Bronchial epithelial cell (primary cell): ENCODE results near the gene DENND6B. TPM values are rescaled to one million over a fixed set of nuclear protein-coding genes. Genes with fewer than 3 reads are reported as not detected.

ENCODE experiments used
- DNase-seq: peaks from one replicate; pipeline ENCODE4 v3.0.0-alpha.2; 2010; ENCODE audit warnings: low read depth
- FAIRE-seq: peaks from 2 replicates; lab custom pipeline; 2011; peaks lifted over from hg19 to GRCh38; lab: Jason Lieb, UNC
- H3K27me3 ChIP-seq: 2 replicates; pipeline ENCODE4 v1.5.1; 2011; ENCODE audit warnings: low read length; ENCODE audit not compliant: control insufficient read depth, insufficient read depth
- H3K36me3 ChIP-seq: 2 replicates; pipeline ENCODE4 v1.5.1; 2011; ENCODE audit warnings: low read length; ENCODE audit not compliant: control insufficient read depth, insufficient read depth
- H3K4me3 ChIP-seq: 2 replicates; pipeline ENCODE4 v1.5.1; 2011; ENCODE audit warnings: mild to moderate bottlenecking, low read depth, low read length, control low read depth
- total RNA-seq: library from RNA; depleted of rRNA; stranded (reverse); fragments of >200 nt; gene quantifications from 2 replicates; pipeline ENCODE4 v1.2.1, GENCODE V29; 2014
- TF ChIP-seq, protein P1 (sequence below): IDR thresholded peaks from 2 replicates; pipeline ENCODE4 v1.5.1; 2011; ENCODE audit warnings: mild to moderate bottlenecking, moderate library complexity, low read length, control low read depth, inconsistent platforms; ENCODE audit not compliant: insufficient read depth, severe bottlenecking

The DENND6B gene
- total RNA-seq, 1 donor from 2014 or later, result 1.1 TPM

DNA sequence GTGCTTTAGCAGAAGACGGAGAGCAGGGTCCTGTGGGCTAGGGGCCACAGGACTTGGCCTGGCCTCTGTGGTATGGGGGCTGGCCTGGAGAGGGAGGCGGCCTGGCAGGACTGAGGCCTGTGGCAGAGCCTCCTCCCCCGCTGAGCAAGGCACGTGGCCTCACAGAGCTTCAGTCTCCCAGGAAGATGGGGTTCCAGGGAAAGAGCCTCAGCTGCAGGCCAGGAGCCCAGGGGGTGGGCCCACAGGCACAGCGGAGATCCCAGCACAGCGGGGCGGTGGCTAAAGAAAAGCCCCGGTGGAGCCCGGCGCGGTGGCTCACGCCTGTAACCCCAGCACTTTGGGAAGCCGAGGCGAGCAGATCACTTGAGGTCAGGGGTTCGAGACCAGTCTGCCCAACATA is 67.5 kb downstream of the DENND6B start:
- DNase-seq (no peak), FAIRE-seq (no peak)
- peaks cover 4% of the 10 kb centered on the region for H3K36me3 ChIP-seq
- no peak overlapping the region for H3K4me3 ChIP-seq
- TF ChIP-seq, protein P1, sequence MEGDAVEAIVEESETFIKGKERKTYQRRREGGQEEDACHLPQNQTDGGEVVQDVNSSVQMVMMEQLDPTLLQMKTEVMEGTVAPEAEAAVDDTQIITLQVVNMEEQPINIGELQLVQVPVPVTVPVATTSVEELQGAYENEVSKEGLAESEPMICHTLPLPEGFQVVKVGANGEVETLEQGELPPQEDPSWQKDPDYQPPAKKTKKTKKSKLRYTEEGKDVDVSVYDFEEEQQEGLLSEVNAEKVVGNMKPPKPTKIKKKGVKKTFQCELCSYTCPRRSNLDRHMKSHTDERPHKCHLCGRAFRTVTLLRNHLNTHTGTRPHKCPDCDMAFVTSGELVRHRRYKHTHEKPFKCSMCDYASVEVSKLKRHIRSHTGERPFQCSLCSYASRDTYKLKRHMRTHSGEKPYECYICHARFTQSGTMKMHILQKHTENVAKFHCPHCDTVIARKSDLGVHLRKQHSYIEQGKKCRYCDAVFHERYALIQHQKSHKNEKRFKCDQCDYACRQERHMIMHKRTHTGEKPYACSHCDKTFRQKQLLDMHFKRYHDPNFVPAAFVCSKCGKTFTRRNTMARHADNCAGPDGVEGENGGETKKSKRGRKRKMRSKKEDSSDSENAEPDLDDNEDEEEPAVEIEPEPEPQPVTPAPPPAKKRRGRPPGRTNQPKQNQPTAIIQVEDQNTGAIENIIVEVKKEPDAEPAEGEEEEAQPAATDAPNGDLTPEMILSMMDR, result no peak
- no peaks in the 10 kb centered on the region for H3K27me3 ChIP-seq

Other genes with a start within 250 kb of the DENND6B start
- gene MLC1, start 241.6 kb downstream of the DENND6B start, total RNA-seq, result under 0.01 TPM in 1 of 2 replicates, not detected in the other
- gene MOV10L1, start 237.0 kb downstream of the DENND6B start, total RNA-seq, result 0.26 and 1.4 TPM in 2 replicates
- 0.26 and 0.77 TPM in 2 replicates for gene PANX2, start 156.3 kb downstream of the DENND6B start, total RNA-seq
- 38.3 and 43.7 TPM in 2 replicates for gene TRABD, start 141.1 kb downstream of the DENND6B start, total RNA-seq
- 20.8 and 25.7 TPM in 2 replicates for gene SELENOO, start 126.0 kb downstream of the DENND6B start, total RNA-seq
- 18.2 TPM in 2 replicates for gene TUBGCP6, start 82.0 kb downstream of the DENND6B start, total RNA-seq
- 9.7 and 13.8 TPM in 2 replicates for gene HDAC10, start 75.7 kb downstream of the DENND6B start, total RNA-seq
- gene MAPK12, start 65.3 kb downstream of the DENND6B start, total RNA-seq, result 12.4 and 14.1 TPM in 2 replicates
- gene MAPK11, start 56.6 kb downstream of the DENND6B start, total RNA-seq, result 3.4 and 9.0 TPM in 2 replicates
- gene PLXNB2, start 19.4 kb downstream of the DENND6B start, total RNA-seq, result 138 and 176 TPM in 2 replicates
- gene PPP6R2, start 16.3 kb upstream of the DENND6B start, total RNA-seq, result 50.5 and 57.5 TPM in 2 replicates
- gene SBF1, start 148.0 kb upstream of the DENND6B start, total RNA-seq, result 123 and 129 TPM in 2 replicates
- 3.7 and 5.4 TPM in 2 replicates for gene ADM2, start 154.5 kb upstream of the DENND6B start, total RNA-seq
- not detected in 2 replicates for gene MIOX, start 159.8 kb upstream of the DENND6B start, total RNA-seq
- 10.3 and 12.7 TPM in 2 replicates for gene LMF2, start 180.7 kb upstream of the DENND6B start, total RNA-seq
- gene NCAPH2, start 181.2 kb upstream of the DENND6B start, total RNA-seq, result 28.3 and 44.2 TPM in 2 replicates
- 2.0 and 2.1 TPM in 2 replicates for gene SCO2, start 198.6 kb upstream of the DENND6B start, total RNA-seq
- 56.6 and 126 TPM in 2 replicates for gene TYMP, start 203.0 kb upstream of the DENND6B start, total RNA-seq
- 0.26 TPM in 2 replicates for gene KLHDC7B, start 218.9 kb upstream of the DENND6B start, total RNA-seq
- gene SYCE3, start 235.9 kb upstream of the DENND6B start, total RNA-seq, result 0.51 and 0.79 TPM in 2 replicates